HEK293 (cell line): ENCODE data around the gene PRPF4.

ENCODE experiments used
- KLF1 ChIP-seq: fragments of 450-650 bp; formaldehyde crosslinking; IDR thresholded peaks from 2 replicates; pipeline ENCODE4 v1.5.1; 2016; ENCODE audit warnings: missing biosample characterization, missing genetic modification characterization
- OSR2 ChIP-seq: fragments of 450-650 bp; formaldehyde crosslinking; IDR thresholded peaks from 2 replicates; pipeline ENCODE4 v1.5.1; 2016; ENCODE audit warnings: missing biosample characterization, missing genetic modification characterization
- REPIN1 ChIP-seq: fragments of 450-650 bp; formaldehyde crosslinking; IDR thresholded peaks from 2 replicates; pipeline ENCODE4 v1.5.1; 2017; ENCODE audit warnings: missing biosample characterization, missing genetic modification characterization, low read depth
- SCRT2 ChIP-seq: fragments of 450-650 bp; formaldehyde crosslinking; IDR thresholded peaks from 2 replicates; pipeline ENCODE4 v1.5.1; 2016; ENCODE audit warnings: missing biosample characterization, missing genetic modification characterization
- SETDB1 ChIP-seq: IDR thresholded peaks from one replicate; pipeline ENCODE4 v1.6.1; 2017; ENCODE audit warnings: mild to moderate bottlenecking, low read length, moderate library complexity, mixed read lengths; ENCODE audit not compliant: insufficient read length
- SP7 ChIP-seq: fragments of 450-650 bp; formaldehyde crosslinking; IDR thresholded peaks from 2 replicates; pipeline ENCODE4 v1.5.1; 2016; ENCODE audit warnings: missing biosample characterization, missing genetic modification characterization
- ZBTB7A ChIP-seq: fragments of 450-650 bp; formaldehyde crosslinking; IDR thresholded peaks from 2 replicates; pipeline ENCODE4 v1.5.1; 2016; ENCODE audit warnings: low read depth, missing biosample characterization, missing genetic modification characterization
- ZBTB8A ChIP-seq: fragments of 450-650 bp; formaldehyde crosslinking; IDR thresholded peaks from 2 replicates; pipeline ENCODE4 v1.5.1; 2016; ENCODE audit warnings: missing biosample characterization, missing genetic modification characterization
- ZNF112 ChIP-seq: fragments of 450-650 bp; formaldehyde crosslinking; IDR thresholded peaks from 2 replicates; pipeline ENCODE4 v1.5.0; 2017; ENCODE audit warnings: missing biosample characterization, missing genetic modification characterization
- ZNF175 ChIP-seq: fragments of 450-650 bp; formaldehyde crosslinking; IDR thresholded peaks from 2 replicates; pipeline ENCODE4 v1.5.1; 2016; ENCODE audit warnings: missing biosample characterization, missing genetic modification characterization
- ZNF211 ChIP-seq: fragments of 450-650 bp; formaldehyde crosslinking; IDR thresholded peaks from 2 replicates; pipeline ENCODE4 v1.5.1; 2016; ENCODE audit warnings: low read depth, missing biosample characterization, missing genetic modification characterization
- ZNF366 ChIP-seq: fragments of 450-650 bp; formaldehyde crosslinking; conservative IDR thresholded peaks from 2 replicates; pipeline ENCODE4 v1.5.1; 2016; ENCODE audit warnings: missing biosample characterization, missing genetic modification characterization
- ZNF514 ChIP-seq: fragments of 450-650 bp; formaldehyde crosslinking; IDR thresholded peaks from 2 replicates; pipeline ENCODE4 v1.5.1; 2016; ENCODE audit warnings: missing biosample characterization, missing genetic modification characterization
- ZNF549 ChIP-seq: fragments of 450-650 bp; IDR thresholded peaks from 2 replicates; pipeline ENCODE4 v1.5.1; 2018; ENCODE audit warnings: missing biosample characterization, missing genetic modification characterization, mild to moderate bottlenecking, inconsistent platforms, moderate library complexity
- ZNF560 ChIP-seq: fragments of 450-650 bp; formaldehyde crosslinking; IDR thresholded peaks from 2 replicates; pipeline ENCODE4 v1.5.1; 2017; ENCODE audit warnings: missing biosample characterization, missing genetic modification characterization, borderline replicate concordance
- ZNF623 ChIP-seq: fragments of 450-650 bp; formaldehyde crosslinking; IDR thresholded peaks from 2 replicates; pipeline ENCODE4 v1.5.1; 2016; ENCODE audit warnings: missing biosample characterization, missing genetic modification characterization
- ZNF654 ChIP-seq: fragments of 450-650 bp; formaldehyde crosslinking; IDR thresholded peaks from 2 replicates; pipeline ENCODE4 v1.5.1; 2016; ENCODE audit warnings: low read depth, missing biosample characterization, missing genetic modification characterization
- ZNF776 ChIP-seq: fragments of 450-650 bp; formaldehyde crosslinking; IDR thresholded peaks from 2 replicates; pipeline ENCODE4 v1.5.0; 2017; ENCODE audit warnings: missing biosample characterization, missing genetic modification characterization, borderline replicate concordance
- ZNF777 ChIP-seq: fragments of 450-650 bp; formaldehyde crosslinking; IDR thresholded peaks from 2 replicates; pipeline ENCODE4 v1.5.1; 2017; ENCODE audit warnings: missing biosample characterization, missing genetic modification characterization, borderline replicate concordance
- ZNF837 ChIP-seq: fragments of 450-650 bp; formaldehyde crosslinking; IDR thresholded peaks from 2 replicates; pipeline ENCODE4 v1.5.1; 2016; ENCODE audit warnings: missing biosample characterization, missing genetic modification characterization
- TF ChIP-seq, protein P1 (sequence below): fragments of 450-650 bp; formaldehyde crosslinking; IDR thresholded peaks from 2 replicates; pipeline ENCODE4 v1.5.1; 2016; ENCODE audit warnings: missing biosample characterization, missing genetic modification characterization
- TF ChIP-seq, protein P2 (sequence below): fragments of 450-650 bp; formaldehyde crosslinking; IDR thresholded peaks from 2 replicates; pipeline ENCODE4 v1.5.1; 2016; ENCODE audit warnings: missing biosample characterization, missing genetic modification characterization
- TF ChIP-seq, protein P3 (sequence below): fragments of 450-650 bp; formaldehyde crosslinking; IDR thresholded peaks from 2 replicates; pipeline ENCODE4 v1.5.1; 2016; ENCODE audit warnings: missing biosample characterization, missing genetic modification characterization
- TF ChIP-seq, protein P4 (sequence below): fragments of 450-650 bp; formaldehyde crosslinking; IDR thresholded peaks from 2 replicates; pipeline ENCODE4 v1.5.1; 2017; ENCODE audit warnings: missing biosample characterization, missing genetic modification characterization
- TF ChIP-seq, protein P5 (sequence below): fragments of 450-650 bp; formaldehyde crosslinking; IDR thresholded peaks from 2 replicates; pipeline ENCODE4 v1.5.1; 2016; ENCODE audit warnings: missing biosample characterization, missing genetic modification characterization
- TF ChIP-seq, protein P6 (sequence below): fragments of 450-650 bp; formaldehyde crosslinking; conservative IDR thresholded peaks from 2 replicates; pipeline ENCODE4 v1.5.1; 2016; ENCODE audit warnings: low read depth, missing biosample characterization, missing genetic modification characterization

The PRPF4 gene

DNA sequence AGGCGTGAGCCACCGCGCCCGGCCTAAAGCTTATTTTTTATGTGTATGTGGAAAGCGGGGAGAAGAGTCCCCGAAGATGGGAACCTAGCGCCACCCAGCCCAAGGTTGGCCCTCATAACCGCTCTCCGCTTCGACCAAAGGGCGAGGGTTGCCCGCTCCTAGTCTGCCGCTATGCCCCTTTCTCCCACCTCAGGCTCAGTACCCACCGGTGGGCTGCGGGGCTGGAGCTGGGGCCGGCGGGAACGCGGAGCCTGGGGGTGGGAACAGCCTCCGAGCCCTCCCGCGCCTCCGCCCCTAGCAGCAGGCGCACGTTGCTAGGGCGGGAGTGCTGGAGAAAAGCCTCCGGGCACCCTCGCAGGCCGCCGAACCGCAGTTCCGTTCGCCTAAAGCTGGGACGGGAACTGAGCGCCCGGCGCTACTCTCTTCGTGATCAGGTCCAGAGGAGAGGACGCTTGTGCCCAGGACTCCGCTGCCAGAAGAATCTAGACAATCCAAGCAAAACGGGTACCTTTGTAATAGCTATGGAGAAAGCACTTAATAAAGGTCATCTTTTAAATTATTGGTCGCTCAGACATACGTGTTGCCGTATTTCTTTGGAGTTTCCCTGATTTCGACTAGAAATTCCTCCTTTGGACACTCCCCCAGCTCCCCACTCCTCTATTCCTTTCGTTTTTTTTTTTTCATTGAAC, 64.7 kb downstream of the PRPF4 start, which contains the start of gene WDR31 (continued):
- 0 out of 2 replicates have a peak, but pooled peaks have one; percentile 37 for TF ChIP-seq REPIN1 (tag by site-specific recombination)
- TF ChIP-seq, protein P1, sequence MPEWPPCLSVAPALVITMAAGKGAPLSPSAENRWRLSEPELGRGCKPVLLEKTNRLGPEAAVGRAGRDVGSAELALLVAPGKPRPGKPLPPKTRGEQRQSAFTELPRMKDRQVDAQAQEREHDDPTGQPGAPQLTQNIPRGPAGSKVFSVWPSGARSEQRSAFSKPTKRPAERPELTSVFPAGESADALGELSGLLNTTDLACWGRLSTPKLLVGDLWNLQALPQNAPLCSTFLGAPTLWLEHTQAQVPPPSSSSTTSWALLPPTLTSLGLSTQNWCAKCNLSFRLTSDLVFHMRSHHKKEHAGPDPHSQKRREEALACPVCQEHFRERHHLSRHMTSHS = no peak
- TF ChIP-seq ZNF623 (tag by site-specific recombination) = no peak
- TF ChIP-seq, protein P2, sequence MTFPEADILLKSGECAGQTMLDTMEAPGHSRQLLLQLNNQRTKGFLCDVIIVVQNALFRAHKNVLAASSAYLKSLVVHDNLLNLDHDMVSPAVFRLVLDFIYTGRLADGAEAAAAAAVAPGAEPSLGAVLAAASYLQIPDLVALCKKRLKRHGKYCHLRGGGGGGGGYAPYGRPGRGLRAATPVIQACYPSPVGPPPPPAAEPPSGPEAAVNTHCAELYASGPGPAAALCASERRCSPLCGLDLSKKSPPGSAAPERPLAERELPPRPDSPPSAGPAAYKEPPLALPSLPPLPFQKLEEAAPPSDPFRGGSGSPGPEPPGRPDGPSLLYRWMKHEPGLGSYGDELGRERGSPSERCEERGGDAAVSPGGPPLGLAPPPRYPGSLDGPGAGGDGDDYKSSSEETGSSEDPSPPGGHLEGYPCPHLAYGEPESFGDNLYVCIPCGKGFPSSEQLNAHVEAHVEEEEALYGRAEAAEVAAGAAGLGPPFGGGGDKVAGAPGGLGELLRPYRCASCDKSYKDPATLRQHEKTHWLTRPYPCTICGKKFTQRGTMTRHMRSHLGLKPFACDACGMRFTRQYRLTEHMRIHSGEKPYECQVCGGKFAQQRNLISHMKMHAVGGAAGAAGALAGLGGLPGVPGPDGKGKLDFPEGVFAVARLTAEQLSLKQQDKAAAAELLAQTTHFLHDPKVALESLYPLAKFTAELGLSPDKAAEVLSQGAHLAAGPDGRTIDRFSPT (tag by site-specific recombination) = peak; percentile 90
- TF ChIP-seq ZNF560 (tag by site-specific recombination) = no peak
- TF ChIP-seq ZNF776 (tag by site-specific recombination) = no peak
- TF ChIP-seq, protein P3, sequence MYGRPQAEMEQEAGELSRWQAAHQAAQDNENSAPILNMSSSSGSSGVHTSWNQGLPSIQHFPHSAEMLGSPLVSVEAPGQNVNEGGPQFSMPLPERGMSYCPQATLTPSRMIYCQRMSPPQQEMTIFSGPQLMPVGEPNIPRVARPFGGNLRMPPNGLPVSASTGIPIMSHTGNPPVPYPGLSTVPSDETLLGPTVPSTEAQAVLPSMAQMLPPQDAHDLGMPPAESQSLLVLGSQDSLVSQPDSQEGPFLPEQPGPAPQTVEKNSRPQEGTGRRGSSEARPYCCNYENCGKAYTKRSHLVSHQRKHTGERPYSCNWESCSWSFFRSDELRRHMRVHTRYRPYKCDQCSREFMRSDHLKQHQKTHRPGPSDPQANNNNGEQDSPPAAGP (tag by site-specific recombination) = peak; percentile 90
- no peak for TF ChIP-seq ZNF514
- TF ChIP-seq SP7 (tag by site-specific recombination) = peak; percentile 87
- no peak for TF ChIP-seq SETDB1
- peak; percentile 98 for TF ChIP-seq ZBTB8A (tag by site-specific recombination)
- no peak for TF ChIP-seq OSR2
- TF ChIP-seq, protein P4, sequence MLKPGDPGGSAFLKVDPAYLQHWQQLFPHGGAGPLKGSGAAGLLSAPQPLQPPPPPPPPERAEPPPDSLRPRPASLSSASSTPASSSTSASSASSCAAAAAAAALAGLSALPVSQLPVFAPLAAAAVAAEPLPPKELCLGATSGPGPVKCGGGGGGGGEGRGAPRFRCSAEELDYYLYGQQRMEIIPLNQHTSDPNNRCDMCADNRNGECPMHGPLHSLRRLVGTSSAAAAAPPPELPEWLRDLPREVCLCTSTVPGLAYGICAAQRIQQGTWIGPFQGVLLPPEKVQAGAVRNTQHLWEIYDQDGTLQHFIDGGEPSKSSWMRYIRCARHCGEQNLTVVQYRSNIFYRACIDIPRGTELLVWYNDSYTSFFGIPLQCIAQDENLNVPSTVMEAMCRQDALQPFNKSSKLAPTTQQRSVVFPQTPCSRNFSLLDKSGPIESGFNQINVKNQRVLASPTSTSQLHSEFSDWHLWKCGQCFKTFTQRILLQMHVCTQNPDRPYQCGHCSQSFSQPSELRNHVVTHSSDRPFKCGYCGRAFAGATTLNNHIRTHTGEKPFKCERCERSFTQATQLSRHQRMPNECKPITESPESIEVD (tag by site-specific recombination) = no peak
- TF ChIP-seq ZNF777 = no peak
- no peak for TF ChIP-seq ZNF211 (tag by site-specific recombination)
- TF ChIP-seq ZNF654 (tag by site-specific recombination) = no peak
- TF ChIP-seq, protein P5, sequence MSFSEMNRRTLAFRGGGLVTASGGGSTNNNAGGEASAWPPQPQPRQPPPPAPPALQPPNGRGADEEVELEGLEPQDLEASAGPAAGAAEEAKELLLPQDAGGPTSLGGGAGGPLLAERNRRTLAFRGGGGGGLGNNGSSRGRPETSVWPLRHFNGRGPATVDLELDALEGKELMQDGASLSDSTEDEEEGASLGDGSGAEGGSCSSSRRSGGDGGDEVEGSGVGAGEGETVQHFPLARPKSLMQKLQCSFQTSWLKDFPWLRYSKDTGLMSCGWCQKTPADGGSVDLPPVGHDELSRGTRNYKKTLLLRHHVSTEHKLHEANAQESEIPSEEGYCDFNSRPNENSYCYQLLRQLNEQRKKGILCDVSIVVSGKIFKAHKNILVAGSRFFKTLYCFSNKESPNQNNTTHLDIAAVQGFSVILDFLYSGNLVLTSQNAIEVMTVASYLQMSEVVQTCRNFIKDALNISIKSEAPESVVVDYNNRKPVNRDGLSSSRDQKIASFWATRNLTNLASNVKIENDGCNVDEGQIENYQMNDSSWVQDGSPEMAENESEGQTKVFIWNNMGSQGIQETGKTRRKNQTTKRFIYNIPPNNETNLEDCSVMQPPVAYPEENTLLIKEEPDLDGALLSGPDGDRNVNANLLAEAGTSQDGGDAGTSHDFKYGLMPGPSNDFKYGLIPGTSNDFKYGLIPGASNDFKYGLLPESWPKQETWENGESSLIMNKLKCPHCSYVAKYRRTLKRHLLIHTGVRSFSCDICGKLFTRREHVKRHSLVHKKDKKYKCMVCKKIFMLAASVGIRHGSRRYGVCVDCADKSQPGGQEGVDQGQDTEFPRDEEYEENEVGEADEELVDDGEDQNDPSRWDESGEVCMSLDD = no peak; the same call in none of the 2 replicates
- no peak for TF ChIP-seq ZBTB7A (tag by site-specific recombination)
- no peak; the same call in 1 of the 2 replicates for TF ChIP-seq ZNF366
- TF ChIP-seq KLF1 (tag by site-specific recombination) = peak; percentile 79
- no peak for TF ChIP-seq ZNF837 (tag by site-specific recombination)
- no peak for TF ChIP-seq ZNF549
- TF ChIP-seq, protein P6, sequence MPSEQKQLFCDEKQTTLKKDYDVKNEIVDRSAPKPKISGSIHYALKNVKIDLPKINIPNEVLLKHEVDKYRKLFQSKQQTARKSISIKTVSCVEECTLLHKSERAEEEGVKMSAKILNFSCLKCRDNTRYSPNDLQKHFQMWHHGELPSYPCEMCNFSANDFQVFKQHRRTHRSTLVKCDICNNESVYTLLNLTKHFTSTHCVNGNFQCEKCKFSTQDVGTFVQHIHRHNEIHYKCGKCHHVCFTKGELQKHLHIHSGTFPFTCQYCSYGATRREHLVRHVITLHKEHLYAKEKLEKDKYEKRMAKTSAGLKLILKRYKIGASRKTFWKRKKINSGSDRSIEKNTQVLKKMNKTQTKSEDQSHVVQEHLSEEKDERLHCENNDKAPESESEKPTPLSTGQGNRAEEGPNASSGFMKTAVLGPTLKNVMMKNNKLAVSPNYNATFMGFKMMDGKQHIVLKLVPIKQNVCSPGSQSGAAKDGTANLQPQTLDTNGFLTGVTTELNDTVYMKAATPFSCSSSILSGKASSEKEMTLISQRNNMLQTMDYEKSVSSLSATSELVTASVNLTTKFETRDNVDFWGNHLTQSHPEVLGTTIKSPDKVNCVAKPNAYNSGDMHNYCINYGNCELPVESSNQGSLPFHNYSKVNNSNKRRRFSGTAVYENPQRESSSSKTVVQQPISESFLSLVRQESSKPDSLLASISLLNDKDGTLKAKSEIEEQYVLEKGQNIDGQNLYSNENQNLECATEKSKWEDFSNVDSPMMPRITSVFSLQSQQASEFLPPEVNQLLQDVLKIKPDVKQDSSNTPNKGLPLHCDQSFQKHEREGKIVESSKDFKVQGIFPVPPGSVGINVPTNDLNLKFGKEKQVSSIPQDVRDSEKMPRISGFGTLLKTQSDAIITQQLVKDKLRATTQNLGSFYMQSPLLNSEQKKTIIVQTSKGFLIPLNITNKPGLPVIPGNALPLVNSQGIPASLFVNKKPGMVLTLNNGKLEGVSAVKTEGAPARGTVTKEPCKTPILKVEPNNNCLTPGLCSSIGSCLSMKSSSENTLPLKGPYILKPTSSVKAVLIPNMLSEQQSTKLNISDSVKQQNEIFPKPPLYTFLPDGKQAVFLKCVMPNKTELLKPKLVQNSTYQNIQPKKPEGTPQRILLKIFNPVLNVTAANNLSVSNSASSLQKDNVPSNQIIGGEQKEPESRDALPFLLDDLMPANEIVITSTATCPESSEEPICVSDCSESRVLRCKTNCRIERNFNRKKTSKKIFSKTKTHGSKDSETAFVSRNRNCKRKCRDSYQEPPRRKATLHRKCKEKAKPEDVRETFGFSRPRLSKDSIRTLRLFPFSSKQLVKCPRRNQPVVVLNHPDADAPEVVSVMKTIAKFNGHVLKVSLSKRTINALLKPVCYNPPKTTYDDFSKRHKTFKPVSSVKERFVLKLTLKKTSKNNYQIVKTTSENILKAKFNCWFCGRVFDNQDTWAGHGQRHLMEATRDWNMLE (tag by site-specific recombination) = peak; percentile 60
- TF ChIP-seq SCRT2 (tag by site-specific recombination) = 0 out of 2 replicates have a peak, but pooled peaks have one; percentile 13
- no peak for TF ChIP-seq ZNF112 (tag by site-specific recombination)
- TF ChIP-seq ZNF175 (tag by site-specific recombination) = no peak
